ENCODE results near the gene CCDC9B. TPM values are rescaled to one million over a fixed set of nuclear protein-coding genes. Genes with fewer than 3 reads are reported as not detected.

Gene CCDC9B
- total RNA-seq, 1 donor from 2014 or later, result 13.6 TPM

GRCh38 chr15:40295297-40295696 is 45.4 kb downstream of the CCDC9B start:
- Histone ChIP-seq H3K27me3 (ENCODE audit: control insufficient read depth, insufficient read depth, low read length) (peaks cover 62% of the 10 kb centered on the region), H3K4me3 (ENCODE audit: low read depth, low read length) (no peak overlapping the region), H3K36me3 (ENCODE audit: control insufficient read depth, insufficient read depth, low read length) (no peaks in the 10 kb centered on the region)
- TF ChIP-seq, protein P1, sequence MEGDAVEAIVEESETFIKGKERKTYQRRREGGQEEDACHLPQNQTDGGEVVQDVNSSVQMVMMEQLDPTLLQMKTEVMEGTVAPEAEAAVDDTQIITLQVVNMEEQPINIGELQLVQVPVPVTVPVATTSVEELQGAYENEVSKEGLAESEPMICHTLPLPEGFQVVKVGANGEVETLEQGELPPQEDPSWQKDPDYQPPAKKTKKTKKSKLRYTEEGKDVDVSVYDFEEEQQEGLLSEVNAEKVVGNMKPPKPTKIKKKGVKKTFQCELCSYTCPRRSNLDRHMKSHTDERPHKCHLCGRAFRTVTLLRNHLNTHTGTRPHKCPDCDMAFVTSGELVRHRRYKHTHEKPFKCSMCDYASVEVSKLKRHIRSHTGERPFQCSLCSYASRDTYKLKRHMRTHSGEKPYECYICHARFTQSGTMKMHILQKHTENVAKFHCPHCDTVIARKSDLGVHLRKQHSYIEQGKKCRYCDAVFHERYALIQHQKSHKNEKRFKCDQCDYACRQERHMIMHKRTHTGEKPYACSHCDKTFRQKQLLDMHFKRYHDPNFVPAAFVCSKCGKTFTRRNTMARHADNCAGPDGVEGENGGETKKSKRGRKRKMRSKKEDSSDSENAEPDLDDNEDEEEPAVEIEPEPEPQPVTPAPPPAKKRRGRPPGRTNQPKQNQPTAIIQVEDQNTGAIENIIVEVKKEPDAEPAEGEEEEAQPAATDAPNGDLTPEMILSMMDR (IDR thresholded peaks at IDR 0.05; ENCODE audit: insufficient read depth, low read length, poor library complexity, severe bottlenecking), result no peak
- DNase-seq (ENCODE audit: low read depth), result no peak

DNA sequence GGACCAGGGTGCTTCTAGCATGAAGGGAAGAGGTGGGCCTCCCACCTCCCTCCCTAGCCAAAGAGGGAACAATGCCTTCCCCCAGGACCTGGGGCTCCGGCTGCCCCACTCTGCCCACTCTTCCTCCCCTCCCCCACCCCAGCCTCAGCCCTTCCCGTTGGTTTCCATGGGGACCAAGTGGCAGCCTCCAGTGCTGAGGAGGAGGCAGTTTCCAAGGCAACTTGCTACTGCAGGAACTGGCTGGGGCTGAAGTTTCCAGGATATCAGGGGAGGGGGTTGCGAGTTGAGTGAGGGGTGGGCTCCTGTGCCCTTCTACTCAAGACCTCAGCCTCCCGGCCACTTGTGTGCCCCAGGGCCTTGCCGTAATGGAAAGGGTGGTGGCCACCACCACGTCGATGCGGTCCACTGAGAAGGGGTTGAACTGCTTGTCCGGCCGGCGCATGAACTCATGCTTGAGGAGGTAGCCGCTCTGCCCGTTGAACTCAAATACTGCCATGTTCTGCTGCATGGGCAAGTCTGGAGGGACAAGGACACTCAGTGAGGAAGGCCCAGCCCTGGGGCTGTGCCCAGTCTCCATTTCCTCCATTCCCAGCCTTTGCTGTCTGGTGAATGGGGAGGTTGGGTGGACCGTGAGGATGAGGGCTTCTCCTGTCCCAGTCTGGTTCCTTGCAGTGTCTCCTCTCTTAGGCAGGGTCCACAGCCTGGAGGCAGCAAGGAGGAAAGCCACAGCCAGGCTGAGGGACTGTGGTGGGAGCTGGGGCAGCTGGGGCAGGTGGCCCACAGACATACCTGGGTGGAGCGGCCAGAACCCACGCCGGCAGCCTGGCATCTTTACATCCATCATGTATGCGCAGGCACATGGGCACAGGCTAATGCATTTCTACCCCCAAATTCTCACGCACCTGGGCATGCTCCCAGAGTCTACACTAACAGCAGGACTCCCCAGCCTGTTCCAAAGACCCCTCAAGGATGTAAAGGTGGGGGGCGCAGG is 46.5 kb downstream of the CCDC9B start:
- Histone ChIP-seq H3K4me3 (ENCODE audit: low read depth, low read length) (no peak overlapping the region), H3K36me3 (ENCODE audit: control insufficient read depth, insufficient read depth, low read length) (no peaks in the 10 kb centered on the region), H3K27me3 (ENCODE audit: control insufficient read depth, insufficient read depth, low read length) (peaks cover 63% of the 10 kb centered on the region)
- TF ChIP-seq, protein P1 (IDR thresholded peaks at IDR 0.05; ENCODE audit: insufficient read depth, low read length, poor library complexity, severe bottlenecking), result no peak
- no peak for DNase-seq (ENCODE audit: low read depth)

GRCh38 chr15:40293006-40293405 is 47.7 kb downstream of the CCDC9B start:
- TF ChIP-seq, protein P1 (IDR thresholded peaks at IDR 0.05; ENCODE audit: insufficient read depth, low read length, poor library complexity, severe bottlenecking), result no peak
- H3K36me3 ChIP-seq (ENCODE audit: control insufficient read depth, insufficient read depth, low read length), result no peaks in the 10 kb centered on the region
- H3K27me3 ChIP-seq (ENCODE audit: control insufficient read depth, insufficient read depth, low read length), result peaks cover 61% of the 10 kb centered on the region
- H3K4me3 ChIP-seq (ENCODE audit: low read depth, low read length), result no peak overlapping the region
- DNase-seq (ENCODE audit: low read depth), result no peak

DNA sequence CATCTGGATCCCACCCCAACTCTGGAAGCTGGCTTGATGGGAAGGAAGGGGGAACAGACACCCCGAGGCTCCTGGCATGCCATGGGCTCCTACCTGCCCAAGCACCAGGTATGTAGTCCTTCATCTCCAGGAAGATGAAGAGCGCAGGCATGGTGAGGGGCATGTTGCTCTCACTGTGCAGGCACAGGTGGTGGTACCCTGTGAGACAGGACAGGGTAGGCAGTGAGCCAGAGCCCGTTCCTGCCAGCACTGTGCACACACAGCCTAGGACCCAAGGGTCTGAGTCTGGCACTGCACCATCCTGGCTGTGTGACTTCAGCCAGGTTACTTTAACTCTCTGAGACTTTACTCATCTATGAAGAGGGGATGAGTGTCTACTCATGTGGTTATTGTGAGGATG is 48.5 kb downstream of the CCDC9B start:
- TF ChIP-seq, protein P1 (IDR thresholded peaks at IDR 0.05; ENCODE audit: insufficient read depth, low read length, poor library complexity, severe bottlenecking), result no peak
- Histone ChIP-seq H3K4me3 (ENCODE audit: low read depth, low read length) (no peak overlapping the region), H3K27me3 (ENCODE audit: control insufficient read depth, insufficient read depth, low read length) (peaks cover 61% of the 10 kb centered on the region), H3K36me3 (ENCODE audit: control insufficient read depth, insufficient read depth, low read length) (no peaks in the 10 kb centered on the region)
- no peak for DNase-seq (ENCODE audit: low read depth)

DNA sequence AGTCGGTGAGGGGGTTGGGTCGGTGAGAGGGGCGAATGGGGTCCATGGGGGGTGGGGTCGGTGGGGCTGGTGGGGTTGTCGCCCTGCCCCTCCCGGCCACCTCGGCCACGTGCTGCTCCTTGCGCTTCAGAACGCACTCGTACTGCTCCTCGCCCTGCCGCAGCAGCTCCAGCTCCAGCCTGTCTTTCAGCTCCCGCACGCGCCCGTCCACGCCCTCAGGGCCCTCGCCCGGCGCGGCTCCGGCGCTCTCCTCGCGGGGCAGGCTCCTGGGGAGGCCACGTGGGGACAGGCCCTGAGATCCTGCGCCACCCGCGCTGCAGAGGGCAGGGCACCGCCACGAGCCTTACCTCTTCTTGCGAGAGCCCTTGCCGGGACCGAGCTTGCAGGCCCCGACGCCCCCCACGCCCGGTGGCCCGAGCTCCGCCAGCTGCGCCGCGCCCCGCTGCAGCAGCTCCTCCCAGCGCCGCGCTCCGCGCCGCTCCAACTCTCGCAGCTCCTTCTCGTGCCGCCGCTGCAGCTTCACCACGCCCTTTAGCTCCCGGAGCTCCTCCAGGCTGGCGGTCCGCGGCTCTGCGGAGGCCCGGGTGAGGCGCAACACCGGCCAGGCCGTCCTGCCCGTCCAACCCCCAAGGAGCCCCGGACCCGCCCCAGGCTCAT is 49.7 kb downstream of the CCDC9B start:
- no peak for DNase-seq (ENCODE audit: low read depth)
- H3K27me3 ChIP-seq (ENCODE audit: control insufficient read depth, insufficient read depth, low read length), result peaks cover 55% of the 10 kb centered on the region

More for the DNA sequence above, 49.7 kb downstream of the CCDC9B start:
- H3K4me3 ChIP-seq (ENCODE audit: low read depth, low read length), result peak overlapping the region; percentile 18
- TF ChIP-seq, protein P1 (IDR thresholded peaks at IDR 0.05; ENCODE audit: insufficient read depth, low read length, poor library complexity, severe bottlenecking), result no peak
- no peaks in the 10 kb centered on the region for H3K36me3 ChIP-seq (ENCODE audit: control insufficient read depth, insufficient read depth, low read length)

Measured in kidney epithelial cell (primary cell).